Esophagus (tissue), 2 donors: Measurements from ENCODE around the gene BLOC1S3. TPM values are rescaled to one million over a fixed set of nuclear protein-coding genes. Genes with fewer than 3 reads are reported as not detected.

Experiments used
- H3K27ac ChIP-seq, 2 donors: one replicate each; pipeline ENCODE4 v1.5.1; 2013; ENCODE audit warnings: low read depth in 2 of 2, mild to moderate bottlenecking in 2 of 2, inconsistent platforms in 1 of 2, low read length in 1 of 2, moderate library complexity in 1 of 2
- H3K27me3 ChIP-seq, 2 donors: one replicate each; pipeline ENCODE4 v1.6.1; 2013; ENCODE audit warnings: low read length in 2 of 2, control low read depth in 1 of 2, mild to moderate bottlenecking in 1 of 2; ENCODE audit not compliant: insufficient read depth in 2 of 2, control insufficient read depth in 1 of 2
- H3K36me3 ChIP-seq, 2 donors: one replicate each; pipeline ENCODE4 v1.6.1; 2013; ENCODE audit warnings: low read length in 1 of 2; ENCODE audit not compliant: control insufficient read depth in 2 of 2, insufficient read depth in 2 of 2
- H3K4me1 ChIP-seq, 2 donors: one replicate each; pipeline ENCODE4 v1.6.1; 2013; ENCODE audit warnings: low read length in 1 of 2; ENCODE audit not compliant: control insufficient read depth in 2 of 2, insufficient read depth in 2 of 2
- H3K4me3 ChIP-seq, 2 donors: one replicate each; pipeline ENCODE4 v1.5.1; 2013; ENCODE audit warnings: low read length in 2 of 2, mild to moderate bottlenecking in 2 of 2, low read depth in 1 of 2, moderate library complexity in 1 of 2
- H3K9me3 ChIP-seq, 2 donors: one replicate each; pipeline ENCODE4 v1.6.1; 2013; ENCODE audit warnings: mild to moderate bottlenecking in 2 of 2, low read depth in 1 of 2, low read length in 1 of 2, moderate library complexity in 1 of 2; ENCODE audit not compliant: control insufficient read depth in 2 of 2, insufficient read depth in 1 of 2
- WGBS, 2 donors: extraction: QIAGEN DNeasy Blood & Tissue Kit; methylation state at CpG; one replicate each; pipeline ENCODE4 v1.1.7; 2013; 5-methylcytosine and 5-hydroxymethylcytosine counted together
- polyA plus RNA-seq, 2 donors: library from polyadenylated mRNA; stranded (reverse); fragments of 200-250 nt; gene quantifications; one replicate each; pipeline ENCODE4 v1.2.3, GENCODE V29; 2013
- donor health status: healthy with polysubstance abuse.
- donor health status: Bipolar disorder and iron deficiency.

The BLOC1S3 gene
- polyA plus RNA-seq, 2 donors: 2.2 to 3.1 TPM

DNA sequence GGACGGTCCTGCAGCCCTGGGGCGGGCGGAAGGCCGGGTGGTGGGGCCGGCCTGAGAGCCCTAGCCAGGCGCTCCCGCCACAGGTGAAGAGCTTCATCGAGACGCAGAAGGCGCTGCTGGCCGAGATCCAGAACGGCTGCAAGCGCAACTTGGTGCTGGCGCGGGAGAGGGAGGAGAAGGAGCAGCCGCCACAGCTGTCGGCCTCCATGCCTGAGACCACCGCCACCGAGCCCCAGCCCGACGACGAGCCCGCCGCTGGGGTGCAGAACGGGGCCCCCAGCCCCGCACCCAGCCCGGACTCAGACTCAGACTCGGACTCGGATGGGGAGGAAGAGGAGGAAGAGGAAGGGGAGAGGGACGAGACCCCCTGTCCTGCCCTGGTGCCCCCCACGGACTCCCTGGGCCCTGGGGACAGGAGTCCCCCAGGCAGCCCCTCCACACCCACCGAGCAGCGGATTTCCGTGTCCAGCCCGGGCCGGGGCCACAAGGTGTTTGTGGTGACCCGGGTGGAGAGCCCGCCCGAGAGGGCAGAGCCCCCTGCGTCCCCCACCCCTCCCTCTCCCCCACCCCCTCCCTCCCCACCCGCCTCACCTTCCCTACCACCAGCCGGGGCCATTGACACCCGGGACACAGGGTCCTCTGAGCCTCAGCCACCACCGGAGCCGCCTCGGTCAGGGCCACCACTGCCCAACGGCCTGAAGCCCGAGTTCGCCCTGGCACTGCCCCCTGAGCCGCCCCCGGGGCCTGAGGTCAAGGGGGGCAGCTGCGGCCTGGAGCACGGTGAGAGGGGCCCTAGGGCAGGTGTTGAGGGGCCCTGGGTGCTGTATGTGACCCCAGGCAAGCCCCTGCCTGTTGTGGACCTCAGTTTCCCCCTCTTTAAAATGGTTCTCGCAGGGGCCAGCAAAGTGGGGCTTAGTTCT lies 33.1 kb upstream of the BLOC1S3 start:
- peaks cover 8 to 57% of the 10 kb centered on the region in 2 donors for H3K36me3 ChIP-seq
- H3K27ac ChIP-seq: no peak overlapping the region
- WGBS, 2 donors: 93 to 98% methylated on average over 35 to 54 of the region's 54 CpGs
- H3K4me3 ChIP-seq: no peak overlapping the region
- H3K9me3 ChIP-seq: peaks cover 0 to 2% of the 10 kb centered on the region in 2 donors
- no peaks in the 10 kb centered on the region for H3K27me3 ChIP-seq
- peaks cover 0 to 5% of the 10 kb centered on the region in 2 donors for H3K4me1 ChIP-seq

GRCh38 chr19:45146251-45146650 lies 32.3 kb upstream of the BLOC1S3 start:
- H3K9me3 ChIP-seq: peaks cover 0 to 2% of the 10 kb centered on the region in 2 donors
- peaks cover 8 to 51% of the 10 kb centered on the region in 2 donors for H3K36me3 ChIP-seq
- H3K4me3 ChIP-seq: no peak overlapping the region
- WGBS, 2 donors: 72 to 82% methylated on average over 13 of the region's 13 CpGs
- H3K27me3 ChIP-seq: no peaks in the 10 kb centered on the region
- no peak overlapping the region for H3K27ac ChIP-seq
- H3K4me1 ChIP-seq: peaks cover 0 to 8% of the 10 kb centered on the region in 2 donors

DNA sequence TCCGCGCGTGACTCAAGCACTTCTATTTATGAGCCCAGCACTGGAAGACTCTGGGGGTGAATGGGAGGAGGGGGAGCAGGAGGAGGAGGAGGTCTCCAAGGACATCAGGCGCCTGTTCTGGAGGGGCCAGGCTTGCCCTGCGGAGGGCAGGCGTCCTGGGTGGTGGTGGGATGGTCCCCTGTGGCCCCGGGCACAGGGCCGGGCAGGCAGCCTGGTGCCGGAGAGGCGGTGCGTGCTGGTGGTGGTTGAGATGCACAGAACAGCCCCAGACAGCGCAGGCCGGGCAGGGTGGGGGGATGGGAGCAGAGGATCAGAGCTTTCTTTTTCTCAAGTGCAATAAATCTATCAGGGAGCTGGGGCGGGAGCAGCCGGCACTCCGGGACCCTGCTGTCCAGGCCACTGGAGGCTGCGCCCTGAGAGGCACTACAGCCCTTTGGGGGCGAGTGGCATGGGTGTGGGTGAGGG lies 31.8 kb upstream of the BLOC1S3 start:
- H3K4me3 ChIP-seq: no peak overlapping the region
- H3K36me3 ChIP-seq: peaks cover 8 to 46% of the 10 kb centered on the region in 2 donors
- no peaks in the 10 kb centered on the region for H3K27me3 ChIP-seq
- no peak overlapping the region for H3K27ac ChIP-seq
- 89% methylated on average over 16 to 18 of the region's 18 CpGs for WGBS, 2 donors
- peaks cover 0 to 2% of the 10 kb centered on the region in 2 donors for H3K9me3 ChIP-seq
- H3K4me1 ChIP-seq: peaks cover 2 to 13% of the 10 kb centered on the region in 2 donors

GRCh38 chr19:45147835-45148676 lies 30.5 kb upstream of the BLOC1S3 start:
- peaks cover 0 to 5% of the 10 kb centered on the region in 2 donors for H3K9me3 ChIP-seq
- H3K36me3 ChIP-seq: peaks cover 8 to 33% of the 10 kb centered on the region in 2 donors
- WGBS, 2 donors: 81 to 85% methylated on average over 18 of the region's 18 CpGs
- peaks cover 8 to 26% of the 10 kb centered on the region in 2 donors for H3K4me1 ChIP-seq
- no peaks in the 10 kb centered on the region for H3K27me3 ChIP-seq
- no peak overlapping the region for H3K27ac ChIP-seq
- no peak overlapping the region for H3K4me3 ChIP-seq

GRCh38 chr19:45149129-45149528 lies 29.5 kb upstream of the BLOC1S3 start:
- H3K4me3 ChIP-seq: no peak overlapping the region
- H3K27me3 ChIP-seq: no peaks in the 10 kb centered on the region
- H3K36me3 ChIP-seq: peaks cover 8 to 28% of the 10 kb centered on the region in 2 donors
- peaks cover 16 to 32% of the 10 kb centered on the region in 2 donors for H3K4me1 ChIP-seq
- peaks cover 0 to 3% of the 10 kb centered on the region in 2 donors for H3K9me3 ChIP-seq
- WGBS, 2 donors: 83 to 85% methylated on average over 9 of the region's 9 CpGs
- H3K27ac ChIP-seq: no peak overlapping the region

- Histone ChIP-seq H3K4me3 (no peak overlapping the region), H3K36me3 (peaks cover 4 to 22% of the 10 kb centered on the region in 2 donors), H3K27me3 (no peaks in the 10 kb centered on the region), H3K27ac (no peak overlapping the region), H3K4me1 (peaks cover 16 to 36% of the 10 kb centered on the region in 2 donors), H3K9me3 (peaks cover 0 to 3% of the 10 kb centered on the region in 2 donors)
- 88 to 92% methylated on average over 4 of the region's 4 CpGs for WGBS, 2 donors
These were observed 28.4 kb upstream of the BLOC1S3 start for GRCh38 chr19:45150180-45150579.

GRCh38 chr19:45150751-45151281 lies 27.8 kb upstream of the BLOC1S3 start:
- Histone ChIP-seq H3K4me1 (peaks cover 16 to 36% of the 10 kb centered on the region in 2 donors), H3K27ac (no peak overlapping the region), H3K36me3 (peaks cover 0 to 17% of the 10 kb centered on the region in 2 donors), H3K9me3 (peaks cover 0 to 3% of the 10 kb centered on the region in 2 donors), H3K27me3 (no peaks in the 10 kb centered on the region), H3K4me3 (no peak overlapping the region)
- 38 to 46% methylated on average over 4 of the region's 4 CpGs for WGBS, 2 donors

- no peaks in the 10 kb centered on the region for H3K27me3 ChIP-seq
- H3K4me3 ChIP-seq: no peak overlapping the region
- H3K27ac ChIP-seq: no peak overlapping the region
- 50 to 72% methylated on average over 7 of the region's 7 CpGs for WGBS, 2 donors
- H3K4me1 ChIP-seq: peaks cover 16 to 39% of the 10 kb centered on the region in 2 donors
- peaks cover 0 to 3% of the 10 kb centered on the region in 2 donors for H3K9me3 ChIP-seq
- H3K36me3 ChIP-seq: peaks cover 0 to 13% of the 10 kb centered on the region in 2 donors
These were observed 27.3 kb upstream of the BLOC1S3 start for GRCh38 chr19:45151320-45151719.
